Liver (tissue), 9 donors: ENCODE results near the gene HADHB. TPM values are rescaled to one million over a fixed set of nuclear protein-coding genes. Genes with fewer than 3 reads are reported as not detected.
A peak's percentile ranks its signal among the peaks of the same experiment; 100 is the strongest.

Experiments
- DNase-seq: peaks from one replicate; pipeline ENCODE4 v3.0.0-alpha.2; 2017; ENCODE audit warnings: low spot score
- H3K27ac ChIP-seq, 2 donors: one replicate each; pipeline ENCODE4 v1.7.0; 2013; ENCODE audit warnings: inconsistent platforms in 2 of 2, low read length in 2 of 2, control low read depth in 1 of 2, low read depth in 1 of 2, mild to moderate bottlenecking in 1 of 2
- H3K27me3 ChIP-seq, 4 donors: one replicate each; pipeline versions ENCODE4 v1.6.1 to v1.7.0; 2013; ENCODE audit warnings: low read length in 3 of 4, inconsistent platforms in 1 of 4, mild to moderate bottlenecking in 1 of 4, moderate library complexity in 1 of 4; ENCODE audit not compliant: control insufficient read depth in 4 of 4, insufficient read depth in 4 of 4
- H3K36me3 ChIP-seq, 4 donors: one replicate each; pipeline versions ENCODE4 v1.6.1 to v1.7.0; 2013; ENCODE audit warnings: low read length in 3 of 4, mild to moderate bottlenecking in 3 of 4, low read depth in 1 of 4, moderate library complexity in 1 of 4; ENCODE audit not compliant: control insufficient read depth in 4 of 4, insufficient read depth in 3 of 4
- H3K4me1 ChIP-seq, 4 donors: one replicate each; pipeline versions ENCODE4 v1.6.1 to v1.7.0; 2013; ENCODE audit warnings: low read length in 3 of 4, mild to moderate bottlenecking in 3 of 4, moderate library complexity in 1 of 4; ENCODE audit not compliant: control insufficient read depth in 4 of 4, insufficient read depth in 4 of 4
- H3K4me3 ChIP-seq, 3 donors: one replicate each; pipeline versions ENCODE4 v1.6.1 to v1.7.0; 2013; ENCODE audit warnings: low read length in 3 of 3, control low read depth in 1 of 3, low read depth in 1 of 3, mild to moderate bottlenecking in 1 of 3
- H3K9ac ChIP-seq, 2 donors: one replicate each; pipeline ENCODE4 v1.7.0; 2013; ENCODE audit warnings: low read length in 2 of 2, mild to moderate bottlenecking in 2 of 2, moderate library complexity in 2 of 2, control low read depth in 1 of 2, low read depth in 1 of 2
- H3K9me3 ChIP-seq, 4 donors: one replicate each; pipeline versions ENCODE4 v1.6.1 to v1.7.0; 2013; ENCODE audit warnings: low read length in 3 of 4; ENCODE audit not compliant: control insufficient read depth in 4 of 4
- ATF3 ChIP-seq: IDR thresholded peaks from 2 replicates; pipeline ENCODE4 v1.6.1; 2016; ENCODE audit warnings: antibody characterized with exemption
- CTCF ChIP-seq: fragments of 150-350 bp; IDR thresholded peaks from 2 replicates; pipeline ENCODE4 v1.5.1; 2017; ENCODE audit warnings: improper control_type of control experiment, low read depth, low read length; ENCODE audit not compliant: missing input control
- EGR1 ChIP-seq, 2 donors: IDR thresholded peaks; 2 replicates each; pipeline ENCODE4 v1.6.1; 2016 to 2018; ENCODE audit warnings: antibody characterized with exemption in 2 of 2, low read depth in 2 of 2
- FOXA1 ChIP-seq: IDR thresholded peaks from 2 replicates; pipeline ENCODE4 v1.6.1; 2016; ENCODE audit warnings: antibody characterized with exemption
- FOXA2 ChIP-seq: IDR thresholded peaks from 2 replicates; pipeline ENCODE4 v1.6.1; 2016; ENCODE audit warnings: antibody characterized with exemption
- GABPA ChIP-seq, 2 donors: IDR thresholded peaks in 1 of 2; conservative IDR thresholded peaks in 1 of 2; 2 replicates each; pipeline ENCODE4 v1.6.1; 2016; ENCODE audit warnings: antibody characterized with exemption in 2 of 2, mild to moderate bottlenecking in 1 of 2, moderate library complexity in 1 of 2
- HNF4A ChIP-seq, 2 donors: conservative IDR thresholded peaks; 2 replicates each; pipeline ENCODE4 v1.6.1; 2016; ENCODE audit warnings: antibody characterized with exemption in 2 of 2, mild to moderate bottlenecking in 2 of 2
- HNF4G ChIP-seq: IDR thresholded peaks from 2 replicates; pipeline ENCODE4 v1.6.1; 2016; ENCODE audit warnings: antibody characterized with exemption
- JUND ChIP-seq, 2 donors: IDR thresholded peaks; 2 replicates each; pipeline ENCODE4 v1.6.1; 2016; ENCODE audit warnings: antibody characterized with exemption in 2 of 2
- MAX ChIP-seq: IDR thresholded peaks from 2 replicates; pipeline ENCODE4 v1.6.1; 2016; ENCODE audit warnings: antibody characterized with exemption
- NR2F2 ChIP-seq: IDR thresholded peaks from 2 replicates; pipeline ENCODE4 v1.6.1; 2016; ENCODE audit warnings: antibody characterized with exemption
- RAD21 ChIP-seq, 2 donors: IDR thresholded peaks; 2 replicates each; pipeline ENCODE4 v1.6.1; 2016; ENCODE audit warnings: antibody characterized with exemption in 2 of 2, mild to moderate bottlenecking in 2 of 2
- REST ChIP-seq: IDR thresholded peaks from 2 replicates; pipeline ENCODE4 v1.6.1; 2016; ENCODE audit warnings: antibody characterized with exemption, mild to moderate bottlenecking
- RXRA ChIP-seq, 2 donors: IDR thresholded peaks; 2 replicates each; pipeline ENCODE4 v1.6.1; 2017 to 2018; ENCODE audit warnings: antibody characterized with exemption in 2 of 2, mild to moderate bottlenecking in 1 of 2
- SP1 ChIP-seq: IDR thresholded peaks from 2 replicates; pipeline ENCODE4 v1.6.1; 2018; ENCODE audit warnings: antibody characterized with exemption, mild to moderate bottlenecking
- TAF1 ChIP-seq: conservative IDR thresholded peaks from 2 replicates; pipeline ENCODE4 v1.6.1; 2016; ENCODE audit warnings: antibody characterized with exemption, mild to moderate bottlenecking
- YY1 ChIP-seq: IDR thresholded peaks from 2 replicates; pipeline ENCODE4 v1.6.1; 2016; ENCODE audit warnings: antibody characterized with exemption, mild to moderate bottlenecking
- ZBTB33 ChIP-seq: IDR thresholded peaks from 2 replicates; pipeline ENCODE4 v1.6.1; 2016; ENCODE audit warnings: antibody characterized with exemption
- WGBS: extraction: QIAGEN DNeasy Blood & Tissue Kit; methylation state at CpG from one replicate; pipeline ENCODE4 v1.1.7; 2013; 5-methylcytosine and 5-hydroxymethylcytosine counted together
- polyA plus RNA-seq, 2 donors: library from polyadenylated mRNA; stranded (reverse) in 1 of 2; unstranded in 1 of 2; fragments of 200-250 nt in 1 of 2; fragments of >200 nt in 1 of 2; fragmentation: Nextera tagmentation in 1 of 2; extraction: Ambion mirVana in 1 of 2; gene quantifications; one replicate each; pipeline versions ENCODE4 v1.2.1 to v1.2.3, GENCODE V29; 2013 to 2015
- total RNA-seq, 2 donors: library from RNA; depleted of rRNA; stranded (reverse); fragments of >200 nt; gene quantifications; one replicate each; pipeline ENCODE4 v1.2.3, GENCODE V29; 2014
- donor health status: healthy.
- donor health status: healthy.
- donor health status: healthy.
- donor health status: healthy.
- donor health status: healthy.

The HADHB gene
- total RNA-seq, result 100 to 1,000 TPM; 103 to 255 TPM
- polyA plus RNA-seq, result 100 to 1,000 TPM; 266 to 284 TPM

- H3K9ac ChIP-seq, result peak within 1 kb of the TSS; percentile 85 to 93
- peak; percentile 89 for DNase-seq
- peak within 1 kb of the TSS; percentile 81 to 98 (median 98) for H3K4me3 ChIP-seq
- H3K27ac ChIP-seq, result peak within 1 kb of the TSS; percentile 84 to 94
- no peaks in the 10 kb centered on the region for H3K36me3 ChIP-seq
- no peaks in the 10 kb centered on the region for H3K27me3 ChIP-seq
- WGBS, result under 1% methylated on average over 63 of the region's 63 CpGs
- H3K9me3 ChIP-seq, result no peaks in the 10 kb centered on the region
- TF ChIP-seq TAF1 (peak; percentile 76), MAX (peak; percentile 77), CTCF (peak; percentile 25), SP1 (peak; percentile 81), ATF3 (peak; percentile 60), ZBTB33 (peak; percentile 93), HNF4G (peak; percentile 97), NR2F2 (peak; percentile 81), FOXA2 (peak; percentile 24), FOXA1 (peak; percentile 50), YY1 (peak; percentile 96), RXRA (IDR thresholded peaks at IDR 0.05) (peak; percentile 93 to 97), RAD21 (IDR thresholded peaks at IDR 0.05) (no peak), EGR1 (IDR thresholded peaks at IDR 0.05; ENCODE audit: low read depth in 2 of 2) (peak in 1 of 2 donors; percentile 52), REST (peak; percentile 89), JUND (IDR thresholded peaks at IDR 0.05) (peak; percentile 77 to 89), HNF4A (conservative IDR thresholded peaks at IDR 0.05) (peak; percentile 96 to 100), GABPA (IDR thresholded peaks at IDR 0.05 in 1 of 2, conservative IDR thresholded peaks at IDR 0.05 in 1 of 2) (peak in 1 of 2 donors; percentile 28)
- H3K4me1 ChIP-seq, result peaks cover 5 to 53% (median 38%) of the 10 kb centered on the region in 4 donors
Measured at GRCh38 chr2:26244309-26245230, at the start of gene HADHB, which contains the start of gene HADHA. HADHB (plus strand) TSS chr2:26244939; CDS start chr2:26254255, 9,316 bp downstream. HADHA (minus strand) TSS chr2:26244632; CDS start chr2:26244596, 36 bp downstream.
